Activated T-cell treated with anti-CD3 and anti-CD28 coated beads for 48 hours (primary cell): ENCODE data around the gene ARNT2.

Experiments
- DNase-seq: peaks from one replicate; pipeline ENCODE4 v3.0.0-alpha.2; 2020; ENCODE audit warnings: low read depth

Gene ARNT2

GRCh38 chr15:80576519-80577090 is 172.4 kb downstream of the ARNT2 start:
- DNase-seq = no peak

GRCh38 chr15:80577552-80578205 is 173.5 kb downstream of the ARNT2 start:
- DNase-seq = no peak

DNA sequence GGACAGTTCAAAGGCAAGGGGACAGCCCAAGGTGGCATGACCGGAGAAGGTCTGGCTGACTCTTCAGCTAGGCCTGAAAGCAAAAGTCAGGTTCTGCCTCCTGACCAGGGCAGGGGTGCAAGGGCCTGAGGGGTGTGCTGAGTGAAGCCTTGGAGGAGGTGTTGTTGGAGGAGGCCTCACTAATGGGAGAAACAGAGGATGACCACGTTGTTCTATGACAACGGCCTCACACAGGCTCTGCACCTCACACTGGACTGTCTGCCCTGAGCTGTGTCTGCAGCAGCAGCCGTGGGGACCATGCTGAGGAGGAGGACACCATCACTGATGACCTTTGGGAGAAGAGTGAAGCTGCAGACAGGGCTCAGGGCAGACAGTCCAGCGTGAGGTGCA is 174.0 kb downstream of the ARNT2 start:
- DNase-seq = no peak

DNA sequence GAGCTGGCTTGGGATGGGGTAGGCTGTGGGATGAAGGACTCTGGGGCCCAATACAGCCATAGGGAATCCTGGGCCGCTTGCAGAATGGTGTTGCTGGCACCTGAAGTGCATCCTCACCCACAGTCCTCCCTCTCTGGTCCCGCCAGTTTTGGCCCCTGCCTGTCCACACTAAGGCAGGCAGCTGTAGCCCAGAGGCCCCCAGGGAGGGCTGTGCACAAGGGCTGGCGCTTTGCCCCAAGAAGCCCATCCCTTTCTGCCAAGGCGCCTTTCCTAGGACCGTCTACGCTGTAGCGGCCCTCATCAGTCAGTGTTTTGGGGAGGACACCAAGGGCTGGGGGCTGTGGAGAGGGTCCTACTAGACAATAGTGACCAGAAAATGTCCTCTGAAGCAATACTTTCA is 174.7 kb downstream of the ARNT2 start:
- DNase-seq = no peak

DNA sequence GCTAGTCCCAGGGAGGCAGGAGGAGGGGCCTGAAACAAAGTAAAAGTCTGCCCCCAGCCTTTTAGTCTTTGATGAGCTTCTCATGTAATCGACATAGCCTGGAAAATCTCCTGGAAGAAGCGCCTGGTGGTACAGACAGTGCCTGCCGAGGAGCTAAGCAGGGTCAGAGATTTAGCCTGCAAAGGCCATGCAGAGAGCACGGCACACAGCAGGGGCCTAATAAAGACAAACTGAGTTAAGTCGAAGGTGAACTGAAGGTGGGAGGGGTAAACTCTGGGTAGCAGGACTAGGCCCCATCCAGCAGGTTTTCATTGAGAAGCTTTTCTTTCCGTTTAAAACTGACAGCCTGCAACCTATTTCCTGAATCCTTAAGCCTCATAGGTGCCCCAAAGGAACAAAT is 175.4 kb downstream of the ARNT2 start:
- no peak for DNase-seq

DNA sequence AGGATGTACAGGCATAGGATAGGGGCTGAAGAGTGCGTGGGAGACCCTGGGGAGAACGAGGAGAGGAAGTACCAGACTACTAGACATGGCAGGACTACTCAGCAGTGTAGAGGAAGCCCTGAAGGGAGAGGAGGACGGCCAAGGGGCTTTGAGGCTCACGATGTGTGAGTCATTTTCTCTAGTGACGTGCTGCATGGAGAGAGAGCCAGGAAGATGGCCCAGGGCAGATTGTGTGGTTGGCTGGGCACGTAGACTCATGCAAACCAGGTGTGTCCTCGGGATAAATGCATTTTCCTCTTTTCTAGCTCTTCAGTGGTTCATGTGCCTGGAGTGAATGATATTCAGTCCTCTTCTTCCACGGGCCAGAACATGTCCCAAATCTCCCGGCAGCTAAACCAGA is 175.9 kb downstream of the ARNT2 start:
- no peak for DNase-seq

DNA sequence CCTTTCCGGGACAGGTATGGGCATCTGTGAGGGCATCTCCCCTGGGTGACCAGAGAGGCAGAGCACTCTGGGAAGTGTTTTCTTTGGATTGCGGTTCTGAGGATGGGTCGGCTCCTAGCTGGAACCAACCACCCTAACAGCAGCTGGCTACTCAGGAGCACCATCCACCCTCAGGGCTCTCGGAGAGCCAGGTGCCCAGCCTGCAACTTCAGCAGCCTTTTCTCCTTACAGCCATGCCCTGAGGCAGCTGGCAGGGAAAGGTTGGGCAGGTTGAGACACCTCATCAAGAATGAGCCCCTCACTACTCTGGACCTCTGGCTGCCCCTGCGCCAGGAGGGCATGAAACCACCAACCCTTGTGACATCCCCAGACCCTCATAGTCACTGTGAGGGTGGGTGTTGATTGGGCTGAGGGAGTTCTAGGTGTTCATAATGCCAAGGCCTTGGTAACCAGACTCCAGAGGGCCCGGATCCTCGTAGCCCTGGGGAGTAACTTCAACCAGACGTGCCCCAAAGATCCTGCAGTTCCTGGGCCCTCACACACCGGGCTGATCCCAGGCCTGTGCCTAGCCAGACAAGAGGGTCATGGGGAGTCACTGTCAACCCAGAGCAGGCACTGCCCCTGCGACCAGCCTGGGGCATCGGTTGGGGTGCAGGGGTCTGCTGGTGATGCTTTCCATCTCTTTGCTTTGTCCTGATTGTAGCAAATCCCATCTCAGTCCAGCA is 176.5 kb downstream of the ARNT2 start:
- no peak for DNase-seq

DNA sequence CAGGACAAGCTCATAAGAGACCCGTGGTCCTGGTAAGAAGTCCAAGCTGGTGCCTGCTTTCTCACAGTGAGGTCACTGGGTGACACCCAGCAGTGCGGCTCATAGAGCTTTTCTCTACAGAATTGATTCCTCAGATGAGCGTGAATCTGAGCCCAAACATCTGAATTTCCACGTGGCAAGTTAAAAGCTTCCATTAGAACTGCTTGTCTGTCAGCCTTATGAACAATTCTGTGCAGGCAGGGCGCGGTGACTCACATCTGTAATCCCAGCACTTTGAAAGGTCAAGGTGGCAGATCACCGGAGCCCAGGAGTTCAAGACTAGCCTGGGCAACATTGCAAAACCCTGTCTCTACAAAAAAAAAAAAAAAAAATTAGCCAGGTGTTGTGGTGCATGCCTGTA is 177.8 kb downstream of the ARNT2 start:
- DNase-seq = no peak

DNA sequence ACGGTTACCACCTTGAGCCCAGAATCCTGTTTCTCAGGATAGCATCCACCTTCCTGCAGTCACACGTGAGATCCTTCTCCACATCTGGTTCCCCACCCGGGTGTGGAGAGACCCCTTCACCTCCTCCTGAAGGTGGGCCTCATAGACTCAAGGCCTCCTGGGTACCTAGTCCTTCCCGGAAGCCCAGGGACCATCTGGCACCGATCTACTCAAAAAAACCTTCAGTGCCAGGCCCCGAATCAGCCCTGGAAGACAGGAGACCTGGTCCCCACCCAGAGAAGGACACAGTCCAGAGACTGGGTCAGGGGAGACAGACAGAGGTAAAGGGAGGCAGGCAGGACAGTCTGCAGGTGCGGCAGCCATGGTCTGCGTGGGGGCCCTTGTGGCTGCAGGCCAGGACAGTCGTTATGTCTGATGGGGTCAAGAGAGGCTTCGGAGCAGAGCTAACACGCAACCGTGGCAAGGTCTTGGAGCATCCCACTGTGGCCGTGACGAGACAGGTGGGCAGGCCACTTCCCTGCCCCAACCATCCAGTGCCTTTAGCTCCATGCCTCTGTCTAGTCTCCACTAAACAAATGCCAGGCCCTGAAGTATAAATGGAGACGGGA is 178.7 kb downstream of the ARNT2 start:
- no peak for DNase-seq

DNA sequence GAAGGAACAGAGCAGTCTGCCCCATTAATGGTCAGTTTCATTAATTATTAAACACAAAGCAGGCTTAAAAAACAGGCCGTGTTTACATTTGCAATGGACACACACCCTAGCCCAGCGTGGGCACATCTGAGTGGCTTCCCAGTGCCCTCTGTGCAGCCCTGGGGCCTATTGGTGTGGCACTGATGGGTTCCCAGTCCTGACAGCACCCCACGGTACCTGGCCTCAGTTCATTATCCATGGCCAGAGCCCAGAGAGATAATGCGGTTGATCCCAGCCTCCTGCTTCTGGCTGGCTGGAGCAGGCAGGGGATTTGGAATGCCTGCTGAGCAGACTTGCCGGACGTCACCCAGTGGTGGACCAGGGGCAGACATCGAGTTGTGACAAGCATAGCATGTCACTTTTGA is 180.4 kb downstream of the ARNT2 start:
- DNase-seq = no peak

DNA sequence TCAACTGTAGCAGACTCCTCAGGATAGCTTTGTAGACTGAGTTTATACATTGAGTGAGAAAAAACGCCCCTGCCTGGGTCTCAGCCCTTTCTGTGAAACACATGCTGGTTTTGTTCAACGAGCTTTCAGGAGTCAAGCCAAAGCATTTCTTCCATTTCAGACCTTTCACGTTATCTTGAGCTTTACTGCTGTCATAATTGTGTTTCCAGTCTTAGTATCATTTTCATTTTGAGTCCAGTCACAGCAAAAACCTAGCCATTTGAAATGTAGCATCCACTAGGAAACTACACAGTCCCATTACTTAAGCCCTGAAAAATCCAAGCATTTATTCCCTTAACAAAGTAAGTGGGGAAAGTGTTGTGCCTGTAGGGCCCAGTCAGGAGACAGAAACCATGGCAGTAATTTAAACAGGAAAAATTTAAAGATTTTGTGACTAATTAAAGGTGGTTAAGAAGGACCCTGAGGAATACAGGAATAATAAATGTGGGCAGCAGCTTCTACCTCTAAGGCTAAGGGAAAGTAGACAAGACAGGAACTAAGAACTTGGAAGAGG is 180.9 kb downstream of the ARNT2 start:
- no peak for DNase-seq

DNA sequence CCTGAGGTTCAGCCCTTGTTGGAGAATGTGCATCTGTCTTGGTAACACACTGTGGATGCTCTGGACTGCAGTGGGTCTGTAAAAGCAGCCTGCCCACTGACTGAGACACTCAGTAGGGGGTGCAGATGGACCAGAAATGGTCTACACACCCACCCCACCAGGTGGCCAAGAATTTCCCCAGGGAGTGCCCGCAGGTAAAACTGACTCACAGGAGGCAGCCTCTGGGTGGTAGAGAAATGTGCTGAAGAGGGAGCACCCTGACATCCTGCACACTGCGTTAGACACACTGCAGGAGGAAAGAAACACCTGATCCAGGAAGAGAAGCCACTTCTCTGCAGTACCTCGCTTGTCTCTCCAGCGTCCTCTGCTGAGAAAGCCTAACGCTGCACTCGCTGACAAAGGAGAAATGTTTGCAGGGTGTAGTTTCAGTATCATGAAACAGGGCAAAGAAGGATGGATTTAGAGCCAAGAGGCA is 181.4 kb downstream of the ARNT2 start:
- no peak for DNase-seq

DNA sequence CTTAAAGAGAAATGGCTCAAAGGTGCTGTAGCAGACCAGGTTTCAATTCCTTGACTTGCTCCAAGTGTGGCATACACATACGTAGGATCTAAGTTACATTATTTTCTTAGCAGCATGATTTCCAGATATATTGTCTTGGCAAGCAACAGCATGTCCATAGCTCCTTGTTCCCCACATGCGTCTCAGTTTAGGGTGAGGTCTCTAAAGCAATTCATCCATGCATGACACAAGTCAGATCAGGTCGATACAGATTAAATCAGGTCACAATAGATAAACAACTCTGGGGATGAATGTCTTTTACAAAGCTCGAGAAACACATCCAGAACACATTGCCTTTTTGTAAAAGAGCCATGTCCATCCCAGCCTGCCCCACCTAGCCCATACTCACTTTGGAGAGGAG is 182.0 kb downstream of the ARNT2 start:
- DNase-seq = no peak

DNA sequence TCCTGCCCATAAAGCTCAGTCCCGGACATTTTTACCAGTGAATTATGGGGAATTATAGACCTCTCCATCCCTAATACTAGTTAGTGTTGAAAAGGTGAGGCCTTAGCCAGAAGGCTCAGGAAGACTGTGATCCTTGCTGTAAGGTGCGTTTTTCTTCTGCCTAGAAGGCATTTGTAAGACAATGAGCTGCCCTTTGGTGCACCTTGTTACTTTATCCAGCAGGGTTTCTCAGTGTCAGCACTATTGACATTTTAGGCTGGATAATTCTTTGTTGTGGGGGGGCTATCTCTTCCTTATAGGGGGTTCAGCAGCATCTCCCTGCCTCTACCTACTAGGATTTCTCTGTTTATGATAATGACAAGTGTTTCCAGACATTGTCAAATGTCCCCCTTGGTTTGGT is 182.8 kb downstream of the ARNT2 start:
- no peak for DNase-seq

DNA sequence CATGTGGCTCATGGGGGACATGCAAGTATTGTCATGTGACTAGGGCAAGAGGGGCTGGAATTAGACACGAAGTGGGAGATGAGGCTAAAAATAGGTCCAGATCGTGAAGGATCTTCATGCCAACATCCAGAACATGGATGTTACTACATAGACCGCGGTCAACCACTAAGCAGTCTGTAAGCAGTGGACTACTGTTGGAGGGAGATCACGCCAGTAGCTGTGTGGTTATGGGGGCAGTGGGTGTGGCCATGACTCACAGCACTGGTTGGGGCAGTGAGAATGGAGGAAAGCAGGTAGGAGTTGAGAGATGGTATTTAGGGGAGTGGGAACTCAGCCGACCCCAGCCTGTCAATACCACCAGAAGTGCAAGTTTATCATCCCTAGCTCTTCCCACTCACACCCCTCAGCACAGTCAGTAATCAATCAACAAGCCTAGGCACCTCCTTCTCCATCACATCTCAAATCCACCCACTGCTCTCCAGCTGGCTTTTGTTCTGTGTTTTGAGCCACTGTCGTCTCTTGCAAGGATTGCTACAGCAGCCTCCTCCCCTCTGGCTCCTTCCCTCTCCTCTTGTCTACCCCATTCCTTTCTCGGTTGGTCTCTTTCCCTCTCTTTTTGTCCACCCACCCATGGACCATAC is 183.8 kb downstream of the ARNT2 start:
- DNase-seq = no peak

- no peak for DNase-seq
These were observed 184.6 kb downstream of the ARNT2 start for GRCh38 chr15:80588801-80589200.

- no peak for DNase-seq
These were observed 186.7 kb downstream of the ARNT2 start for GRCh38 chr15:80590761-80591355.

DNA sequence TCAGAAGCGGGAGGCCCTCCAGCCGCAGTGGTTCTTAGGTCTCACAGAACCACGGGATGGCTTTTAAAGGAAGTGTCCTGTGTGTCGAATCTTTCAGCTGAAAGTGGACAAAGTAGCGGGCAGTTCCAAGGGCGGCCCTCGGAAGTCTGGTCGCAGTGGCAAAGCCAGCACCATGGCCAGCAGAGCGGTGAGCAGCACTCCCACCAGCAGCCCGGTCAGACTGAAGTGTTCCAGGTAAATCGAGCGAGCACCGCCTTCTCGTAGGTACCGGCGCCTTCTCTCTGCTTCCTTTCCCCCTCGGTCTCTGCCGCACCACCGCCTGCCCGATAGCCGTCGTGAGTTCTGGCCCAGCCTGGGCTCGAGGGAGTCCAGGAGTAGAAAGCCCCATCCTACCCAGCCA is 187.3 kb downstream of the ARNT2 start:
- no peak for DNase-seq

DNA sequence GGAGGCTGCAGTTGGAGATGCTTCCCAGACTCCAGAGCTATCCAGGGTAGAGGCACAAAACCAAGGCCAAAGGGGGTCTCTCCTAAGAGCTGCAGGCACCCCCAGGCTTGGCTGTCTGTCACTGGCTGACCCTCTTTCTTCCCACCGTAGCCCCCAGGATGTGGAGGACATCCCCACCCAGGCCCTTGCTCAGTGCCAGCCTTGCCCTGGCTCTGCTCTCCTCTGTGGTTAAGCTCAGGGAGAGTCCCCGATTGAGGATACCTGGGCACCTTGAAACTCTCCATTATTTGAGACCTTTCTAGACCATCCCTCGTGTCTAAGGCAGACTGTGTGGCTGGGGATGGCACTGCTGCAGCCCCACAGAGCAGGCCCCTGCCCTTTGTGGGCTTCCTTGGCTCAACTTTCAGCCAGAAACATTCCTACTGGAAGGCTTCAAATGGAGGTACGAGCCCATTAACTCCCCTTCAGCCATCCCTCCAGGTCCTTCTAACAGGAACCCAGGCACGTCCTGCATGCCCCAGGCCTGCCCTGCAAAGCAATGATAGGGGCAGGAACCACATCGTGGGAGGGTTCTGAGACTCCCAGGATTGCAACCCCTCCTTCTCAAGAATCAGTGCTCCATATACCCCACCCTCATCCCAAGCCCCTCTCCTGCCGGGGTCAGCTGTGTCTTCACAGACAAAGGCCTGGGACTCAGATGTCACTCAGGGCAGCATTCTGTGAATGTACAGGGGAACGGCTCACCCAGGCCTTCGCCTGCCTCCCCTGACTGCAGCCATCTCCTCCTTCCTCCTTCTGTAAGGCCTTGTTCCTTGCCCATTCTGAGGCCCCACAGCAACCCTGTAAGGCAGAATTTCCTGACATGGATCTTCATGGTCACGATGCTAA is 188.0 kb downstream of the ARNT2 start:
- DNase-seq = no peak

- no peak for DNase-seq
These were observed 189.4 kb downstream of the ARNT2 start for GRCh38 chr15:80593486-80594030.
